H1 (cell line): ENCODE data around the gene JADE1.

ENCODE experiments used
- BACH1 ChIP-seq: IDR thresholded peaks from 2 replicates; pipeline ENCODE4 v1.6.1; 2012; ENCODE audit warnings: low read length, improper control_type of control experiment
- CEBPB ChIP-seq: IDR thresholded peaks from 2 replicates; pipeline ENCODE4 v1.6.1; 2012; ENCODE audit warnings: low read depth, low read length
- CTCF ChIP-seq, 3 experiments: IDR thresholded peaks; 1 replicate in 2 of 3; 2 replicates in 1 of 3; pipeline versions ENCODE4 v1.5.1 to v1.6.1; 2011; ENCODE audit warnings: low read length in 3 of 3, mild to moderate bottlenecking in 3 of 3, inconsistent platforms in 2 of 3, low read depth in 1 of 3, moderate library complexity in 1 of 3; ENCODE audit not compliant: insufficient read depth in 1 of 3; ENCODE audit errors: control extremely low read depth in 1 of 3
- EZH2 ChIP-seq: fragments of 200-600 bp; sonication (generic); IDR thresholded peaks from 2 replicates; pipeline ENCODE4 v1.7.1; 2012; ENCODE audit warnings: low read depth, mild to moderate bottlenecking, moderate library complexity, low read length, inconsistent platforms; ENCODE audit not compliant: severe bottlenecking
- JUND ChIP-seq: IDR thresholded peaks from 2 replicates; pipeline ENCODE4 v1.6.1; 2011; ENCODE audit warnings: mild to moderate bottlenecking, improper control_type of control experiment, low read length
- NRF1 ChIP-seq: IDR thresholded peaks from 2 replicates; pipeline ENCODE4 v1.6.1; 2011; ENCODE audit warnings: mild to moderate bottlenecking, low read depth, low read length, improper control_type of control experiment
- POLR2A ChIP-seq, 2 experiments: IDR thresholded peaks; 1 replicate in 1 of 2; 2 replicates in 1 of 2; pipeline ENCODE4 v1.6.1; 2011; ENCODE audit warnings: low read depth in 2 of 2, low read length in 2 of 2, mild to moderate bottlenecking in 2 of 2; ENCODE audit errors: control extremely low read depth in 1 of 2
- RBBP5 ChIP-seq: IDR thresholded peaks from 2 replicates; pipeline ENCODE4 v1.7.1; 2012; ENCODE audit warnings: low read depth, mild to moderate bottlenecking, inconsistent platforms, low read length, moderate library complexity, borderline replicate concordance
- RFX5 ChIP-seq: IDR thresholded peaks from 2 replicates; pipeline ENCODE4 v1.6.1; 2011; ENCODE audit warnings: low read depth, low read length, improper control_type of control experiment, borderline replicate concordance
- SRF ChIP-seq: IDR thresholded peaks from 2 replicates; pipeline ENCODE4 v1.6.1; 2011; ENCODE audit warnings: mild to moderate bottlenecking, low read depth, low read length, moderate library complexity
- TF ChIP-seq, protein P1 (sequence below): IDR thresholded peaks from 2 replicates; pipeline ENCODE4 v1.6.1; 2011; ENCODE audit warnings: low read length, improper control_type of control experiment

GRCh38 chr4:128768373-128768996, 41.0 kb upstream of the JADE1 start:
- TF ChIP-seq POLR2A (IDR thresholded peaks at IDR 0.05; ENCODE audit: control extremely low read depth in 1 of 2, low read depth in 2 of 2, low read length in 2 of 2) (no peak), CTCF (IDR thresholded peaks at IDR 0.05; ENCODE audit: control extremely low read depth in 1 of 3, insufficient read depth in 1 of 3, low read depth in 1 of 3, low read length in 3 of 3) (no peak), NRF1 (no peak), SRF (no peak), EZH2 (no peak), BACH1 (no peak), JUND (no peak), CEBPB (no peak), RBBP5 (no peak), RFX5 (no peak)
- TF ChIP-seq, protein P1, sequence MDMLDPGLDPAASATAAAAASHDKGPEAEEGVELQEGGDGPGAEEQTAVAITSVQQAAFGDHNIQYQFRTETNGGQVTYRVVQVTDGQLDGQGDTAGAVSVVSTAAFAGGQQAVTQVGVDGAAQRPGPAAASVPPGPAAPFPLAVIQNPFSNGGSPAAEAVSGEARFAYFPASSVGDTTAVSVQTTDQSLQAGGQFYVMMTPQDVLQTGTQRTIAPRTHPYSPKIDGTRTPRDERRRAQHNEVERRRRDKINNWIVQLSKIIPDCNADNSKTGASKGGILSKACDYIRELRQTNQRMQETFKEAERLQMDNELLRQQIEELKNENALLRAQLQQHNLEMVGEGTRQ: no peak
